H1 (cell line): Measurements from ENCODE around the gene CANT1. TPM values are rescaled to one million over a fixed set of nuclear protein-coding genes. Genes with fewer than 3 reads are reported as not detected.

Experiments used
- CTCF ChIA-PET: fragments of 300-600 bp; sonication (Branson Sonifier 250); formaldehyde crosslinking; loops from one replicate; lab custom pipeline; 2021; ENCODE audit not compliant: partially characterized antibody; lab: Charles Lee
- POLR2A ChIA-PET: fragments of 300-600 bp; sonication (Branson Sonifier 250); formaldehyde crosslinking; loops from one replicate; lab custom pipeline; 2021; ENCODE audit warnings: inconsistent platforms; ENCODE audit not compliant: partially characterized antibody; lab: Charles Lee
- DNase-seq, 2 experiments: peaks; one replicate each; pipeline versions ENCODE4 v3.0.0 to v3.0.0-alpha.2; 2010 to 2022; ENCODE audit warnings: low spot score in 2 of 2, low read depth in 1 of 2, mixed read lengths in 1 of 2
- FAIRE-seq: peaks from 2 replicates; lab custom pipeline; 2011; peaks lifted over from hg19 to GRCh38; lab: Jason Lieb, UNC
- H2AFZ ChIP-seq: 2 replicates; pipeline ENCODE4 v1.8.1; 2012; ENCODE audit warnings: low read length, inconsistent platforms
- H2AK5ac ChIP-seq: 2 replicates; pipeline ENCODE4 v1.6.1; 2013; ENCODE audit warnings: low read depth, low read length
- H2BK120ac ChIP-seq: replicated peaks from 2 replicates; pipeline ENCODE3; 2013; ENCODE audit warnings: low read depth, low read length, inconsistent platforms
- H2BK12ac ChIP-seq: 2 replicates; pipeline ENCODE4 v1.6.1; 2013; ENCODE audit warnings: low read depth, low read length
- H2BK15ac ChIP-seq: 2 replicates; pipeline ENCODE4 v1.6.1; 2013; ENCODE audit warnings: low read length
- H2BK20ac ChIP-seq: 2 replicates; pipeline ENCODE4 v1.6.1; 2013; ENCODE audit warnings: low read length
- H2BK5ac ChIP-seq: 2 replicates; pipeline ENCODE4 v1.6.1; 2013; ENCODE audit warnings: low read depth, low read length
- H3K14ac ChIP-seq: 2 replicates; pipeline ENCODE4 v1.6.1; 2013; ENCODE audit warnings: inconsistent platforms; ENCODE audit not compliant: insufficient read length
- H3K18ac ChIP-seq: 2 replicates; pipeline ENCODE4 v1.6.1; 2013; ENCODE audit warnings: low read length; ENCODE audit errors: extremely low read depth
- H3K23ac ChIP-seq: 2 replicates; pipeline ENCODE4 v1.6.1; 2013; ENCODE audit warnings: inconsistent platforms; ENCODE audit not compliant: insufficient read length
- H3K23me2 ChIP-seq: 2 replicates; pipeline ENCODE4 v1.6.1; 2013; ENCODE audit warnings: low read depth, low read length
- H3K27ac ChIP-seq: 2 replicates; pipeline ENCODE4 v1.6.1; 2011; ENCODE audit warnings: low read depth, low read length, inconsistent platforms
- H3K27me3 ChIP-seq, 4 experiments: replicated peaks in 1 of 4; 1 replicate in 1 of 4; 2 replicates in 3 of 4; pipeline versions ENCODE4 v1.6.1 to v1.8.1; 2011 to 2013; ENCODE audit warnings: low read length in 3 of 4, mild to moderate bottlenecking in 3 of 4, inconsistent platforms in 2 of 4, mixed read lengths in 2 of 4, moderate library complexity in 1 of 4; ENCODE audit not compliant: control insufficient read depth in 3 of 4, insufficient read depth in 3 of 4; ENCODE audit errors: extremely low read depth in 1 of 4
- H3K36me3 ChIP-seq, 4 experiments: 2 replicates each; pipeline versions ENCODE4 v1.6.1 to v1.8.1; 2011 to 2013; ENCODE audit warnings: mild to moderate bottlenecking in 4 of 4, low read length in 3 of 4, moderate library complexity in 2 of 4, control low read depth in 1 of 4, inconsistent platforms in 1 of 4; ENCODE audit not compliant: insufficient read depth in 4 of 4, control insufficient read depth in 2 of 4
- H3K4ac ChIP-seq: replicated peaks from 2 replicates; pipeline ENCODE3; 2013; ENCODE audit warnings: low read length, low read depth, mixed read lengths, inconsistent platforms; ENCODE audit not compliant: insufficient read length
- H3K4me1 ChIP-seq, 4 experiments: replicated peaks in 1 of 4; 1 replicate in 1 of 4; 2 replicates in 3 of 4; pipeline versions ENCODE4 v1.6.1 to v1.8.1; 2011 to 2013; ENCODE audit warnings: low read length in 3 of 4, inconsistent platforms in 2 of 4, mixed read lengths in 1 of 4; ENCODE audit not compliant: insufficient read depth in 4 of 4, control insufficient read depth in 3 of 4
- H3K4me2 ChIP-seq, 2 experiments: 2 replicates each; pipeline versions ENCODE4 v1.6.1 to v1.8.1; 2011 to 2013; ENCODE audit warnings: low read depth in 2 of 2, low read length in 2 of 2, control low read depth in 1 of 2, inconsistent platforms in 1 of 2, mild to moderate bottlenecking in 1 of 2; ENCODE audit not compliant: insufficient read depth in 1 of 2
- H3K4me3 ChIP-seq, 4 experiments: fragments of 200-600, 300-600 bp in 1 of 4; sonication (generic), shearing (Covaris generic), sonication (Bioruptor Twin) in 1 of 4; 2 replicates each; pipeline versions ENCODE4 v1.5.1 to v1.8.1; 2011 to 2016; ENCODE audit warnings: low read length in 4 of 4, low read depth in 3 of 4, control low read depth in 2 of 4, inconsistent platforms in 2 of 4, mild to moderate bottlenecking in 2 of 4, mixed read lengths in 1 of 4, moderate library complexity in 1 of 4; ENCODE audit not compliant: insufficient read depth in 2 of 4; ENCODE audit errors: extremely low read depth in 1 of 4
- H3K56ac ChIP-seq: replicated peaks from 2 replicates; pipeline ENCODE3; 2013; ENCODE audit warnings: low read depth, mild to moderate bottlenecking, mixed read lengths, low read length, inconsistent platforms; ENCODE audit not compliant: insufficient read length
- H3K79me1 ChIP-seq: 2 replicates; pipeline ENCODE4 v1.6.1; 2013; ENCODE audit warnings: low read depth, low read length, control low read depth
- H3K79me2 ChIP-seq, 2 experiments: 2 replicates each; pipeline versions ENCODE4 v1.6.1 to v1.8.1; 2012 to 2013; ENCODE audit warnings: low read length in 2 of 2, mild to moderate bottlenecking in 2 of 2, inconsistent platforms in 1 of 2; ENCODE audit not compliant: insufficient read depth in 2 of 2, control insufficient read depth in 1 of 2
- H3K9ac ChIP-seq, 4 experiments: replicated peaks in 1 of 4; 1 replicate in 1 of 4; 2 replicates in 3 of 4; pipeline versions ENCODE4 v1.6.1 to v1.8.1; 2011 to 2013; ENCODE audit warnings: low read depth in 3 of 4, low read length in 3 of 4, control low read depth in 2 of 4, mild to moderate bottlenecking in 2 of 4, moderate library complexity in 2 of 4, inconsistent platforms in 1 of 4; ENCODE audit errors: extremely low read depth in 1 of 4
- H3K9me3 ChIP-seq, 2 experiments: 2 replicates each; pipeline versions ENCODE4 v1.6.1 to v1.8.1; 2012 to 2013; ENCODE audit warnings: mild to moderate bottlenecking in 2 of 2, moderate library complexity in 2 of 2, control low read depth in 1 of 2, inconsistent platforms in 1 of 2, low read depth in 1 of 2, low read length in 1 of 2, mixed read lengths in 1 of 2; ENCODE audit not compliant: insufficient read depth in 2 of 2
- H4K20me1 ChIP-seq, 2 experiments: replicated peaks in 1 of 2; 2 replicates each; pipeline versions ENCODE3 to v1.8.1; 2011 to 2013; ENCODE audit warnings: inconsistent platforms in 2 of 2, low read length in 2 of 2, mild to moderate bottlenecking in 1 of 2; ENCODE audit not compliant: insufficient read depth in 2 of 2, control insufficient read depth in 1 of 2
- H4K5ac ChIP-seq: 2 replicates; pipeline ENCODE4 v1.6.1; 2013; ENCODE audit warnings: low read length, low read depth, mixed read lengths, inconsistent platforms; ENCODE audit not compliant: insufficient read length
- H4K8ac ChIP-seq: 2 replicates; pipeline ENCODE4 v1.8.0; 2013; ENCODE audit warnings: mild to moderate bottlenecking, moderate library complexity, low read length, inconsistent platforms; ENCODE audit not compliant: insufficient read depth; ENCODE audit errors: extremely low read depth
- H4K91ac ChIP-seq: replicated peaks from 2 replicates; pipeline ENCODE3; 2013; ENCODE audit warnings: low read length, mixed read lengths, inconsistent platforms; ENCODE audit not compliant: insufficient read length
- CBX8 ChIP-seq: fragments of 300-800, 300-1000 bp; sonication (generic); IDR thresholded peaks from 2 replicates; pipeline ENCODE4 v1.7.1; 2016; ENCODE audit warnings: low read depth, low read length, borderline replicate concordance
- CREB1 ChIP-seq: IDR thresholded peaks from 2 replicates; pipeline ENCODE4 v1.6.1; 2012; ENCODE audit warnings: inconsistent platforms
- KDM1A ChIP-seq: fragments of 200-600, 300-600 bp; sonication (generic); IDR thresholded peaks from 2 replicates; pipeline ENCODE4 v1.7.1; 2016; ENCODE audit warnings: mild to moderate bottlenecking, low read length, borderline replicate concordance
- MAFK ChIP-seq: IDR thresholded peaks from 2 replicates; pipeline ENCODE4 v1.6.1; 2012; ENCODE audit warnings: low read depth, mild to moderate bottlenecking, improper control_type of control experiment, low read length
- NRF1 ChIP-seq: IDR thresholded peaks from 2 replicates; pipeline ENCODE4 v1.6.1; 2011; ENCODE audit warnings: mild to moderate bottlenecking, low read depth, low read length, improper control_type of control experiment
- PHF8 ChIP-seq: fragments of 200-600 bp; sonication (generic); conservative IDR thresholded peaks from 2 replicates; pipeline ENCODE4 v1.7.1; 2012; ENCODE audit warnings: low read depth, mild to moderate bottlenecking, inconsistent platforms, low read length, moderate library complexity
- RNF2 ChIP-seq: fragments of 200-900, 300-1000 bp; sonication (generic); IDR thresholded peaks from 2 replicates; pipeline ENCODE4 v1.7.1; 2016; ENCODE audit warnings: borderline replicate concordance, low read depth, mild to moderate bottlenecking, antibody characterized with exemption, low read length; ENCODE audit not compliant: poor library complexity, severe bottlenecking; ENCODE audit errors: missing control alignments
- SP2 ChIP-seq: IDR thresholded peaks from 2 replicates; pipeline ENCODE4 v1.6.1; 2012; ENCODE audit warnings: mild to moderate bottlenecking, low read length, inconsistent platforms
- SUZ12 ChIP-seq: fragments of 200-600 bp; sonication (generic); IDR thresholded peaks from 2 replicates; pipeline ENCODE4 v1.6.1; 2012; ENCODE audit warnings: mild to moderate bottlenecking, inconsistent platforms, low read length, moderate library complexity, mixed read lengths
- WGBS, 2 experiments: shearing (Covaris generic) in 1 of 2; methylation state at CpG; one replicate each; pipeline versions ENCODE4 v1.1.6 to v1.1.7; 2013 to 2015; ENCODE audit warnings: low lambda C conversion rate in 2 of 2, mixed read lengths in 2 of 2, inconsistent platforms in 1 of 2, low coverage in 1 of 2, missing lambda C conversion rate in 1 of 2; ENCODE audit not compliant: insufficient replicate concordance in 2 of 2, insufficient coverage in 1 of 2, insufficient read length in 1 of 2; ENCODE audit errors: extremely low coverage in 1 of 2, missing lambda C conversion rate in 1 of 2; 5-methylcytosine and 5-hydroxymethylcytosine counted together
- polyA plus RNA-seq, 7 experiments: library from polyadenylated mRNA; depleted of rRNA in 3 of 7; stranded (reverse) in 5 of 7; unstranded in 2 of 7; fragments of >200 nt in 5 of 7; fragments of 200-250 nt in 2 of 7; gene quantifications; 1 replicate in 5 of 7; 2 replicates in 1 of 7; 4 replicates in 1 of 7; pipeline versions ENCODE4 v1.2.1 to v1.2.3, GENCODE V29; 2011 to 2013; ENCODE audit warnings: missing spikeins in 2 of 7, mixed read lengths in 2 of 7
- total RNA-seq: library from RNA; stranded (reverse); fragmentation: NEBNext Ultra II Directional; extraction: Animal tissue kit (Norgen Biotek cat#: 25700); gene quantifications from 2 replicates; pipeline ENCODE4 v1.2.1, GENCODE V29; 2021

Gene CANT1
- total and polyA plus RNA-seq, 2 of the 8 experiments (the other 6 are each of a cell fraction or from before 2014, with no cell fraction given) = 23.0 to 32.6 TPM

GRCh38 chr17:78999947-79000395, 9.6 kb downstream of the CANT1 start:
- peaks cover 0 to 4% (median 2%) of the 10 kb centered on the region in 4 experiments; a peak in 3 of 8 replicates for H3K36me3 ChIP-seq
- no peak overlapping the region for H4K8ac ChIP-seq
- no peak overlapping the region for H2BK120ac ChIP-seq
- H3K14ac ChIP-seq = no peak overlapping the region
- H3K23me2 ChIP-seq = no peaks in the 10 kb centered on the region; the same call in 1 of the 2 replicates
- H3K27me3 ChIP-seq = peaks cover 14 to 42% (median 36%) of the 10 kb centered on the region in 4 experiments
- H4K5ac ChIP-seq = no peak overlapping the region
- peaks cover 36 to 49% of the 10 kb centered on the region in 2 experiments for H4K20me1 ChIP-seq
- no peak for TF ChIP-seq KDM1A
- TF ChIP-seq PHF8 = no peak
- no peak for TF ChIP-seq SUZ12
- no peak for TF ChIP-seq RNF2
- TF ChIP-seq CREB1 = no peak
- no peak for TF ChIP-seq MAFK
- TF ChIP-seq SP2 = no peak
- no peak for TF ChIP-seq CBX8
- no peak for TF ChIP-seq NRF1
- TF ChIP-seq, all 59 proteins: peak for 0
- Histone ChIP-seq H2AK5ac (no peak overlapping the region), H3K27ac (no peak overlapping the region), H2BK5ac (no peak overlapping the region), H3K4ac (no peak overlapping the region), H2BK20ac (no peak overlapping the region), H3K4me3 (no peak overlapping the region), H3K18ac (no peak overlapping the region), H3K56ac (no peak overlapping the region), H3K79me2 (peaks cover 3 to 4% of the 10 kb centered on the region in 2 experiments; a peak in 1 of 4 replicates), H3K4me2 (no peak overlapping the region), H3K9ac (no peak overlapping the region), H3K9me3 (no peaks in the 10 kb centered on the region), H2AFZ (no peak overlapping the region), H3K23ac (no peak overlapping the region), H2BK12ac (no peak overlapping the region), H4K91ac (no peak overlapping the region), H2BK15ac (no peak overlapping the region), H3K79me1 (no peaks in the 10 kb centered on the region; the same call in none of the 2 replicates), H3K4me1 (peaks cover 0 to 2% (median 0%) of the 10 kb centered on the region in 4 experiments; a peak in 1 of 7 replicates)
- FAIRE-seq (no peak), DNase-seq (no peak)
- CTCF ChIA-PET = interaction anchor here (0.7 to 1.3 kb wide), 2 partner anchors 19 to 21 kb away, joined by 3 read pairs; no protein-coding TSS in a partner anchor
- POLR2A ChIA-PET = no interaction called here
- WGBS, 2 experiments = 95% methylated on average over 12 of the region's 12 CpGs; no CpG with 5 or more reads in 1 of the 2 experiments
